NCI-H1105 treated with DMSO at 0.1 percent for 48 hours (cell line): ENCODE results near the gene OR1F1.
A peak's percentile ranks its signal among the peaks of the same experiment; 100 is the strongest.
"Not testable (repeated sequence)": the region's sequence is repeated elsewhere in the genome, so short reads cannot be mapped to it uniquely, and the experiment has no call there.

Experiments
- DNase-seq: peaks from one replicate; lab custom pipeline; 2025; lab: John Stamatoyannopoulos, UW

OR1F1 gene

GRCh38 chr16:3187798-3188674, at the start of gene OR1F1:
TSS of gene OR1F1 (plus strand) at chr16:3188204.
- DNase-seq: peak; percentile 51

GRCh38 chr16:3138342-3138741, 49.7 kb upstream of the OR1F1 start:
- no peak for DNase-seq

GRCh38 chr16:3138823-3139426, 49.1 kb upstream of the OR1F1 start:
- DNase-seq: no peak

GRCh38 chr16:3139561-3139960, 48.4 kb upstream of the OR1F1 start:
- not testable (repeated sequence) for DNase-seq

GRCh38 chr16:3140603-3141427, 47.2 kb upstream of the OR1F1 start:
- DNase-seq: no peak

GRCh38 chr16:3141781-3142311, 46.2 kb upstream of the OR1F1 start:
- no peak for DNase-seq

- DNase-seq: no peak
These were observed 45.7 kb upstream of the OR1F1 start for GRCh38 chr16:3142327-3142726.

- no peak for DNase-seq
These were observed 45.2 kb upstream of the OR1F1 start for GRCh38 chr16:3142770-3143169.

GRCh38 chr16:3143189-3143588, 44.8 kb upstream of the OR1F1 start:
- no peak for DNase-seq

- no peak for DNase-seq
These were observed 44.2 kb upstream of the OR1F1 start for GRCh38 chr16:3143598-3144320.

- no peak for DNase-seq
These were observed 43.6 kb upstream of the OR1F1 start for GRCh38 chr16:3144321-3144983.

GRCh38 chr16:3145151-3145550, 42.9 kb upstream of the OR1F1 start:
- no peak for DNase-seq

GRCh38 chr16:3145660-3146059, 42.3 kb upstream of the OR1F1 start:
- no peak for DNase-seq

- no peak for DNase-seq
These were observed 40.8 kb upstream of the OR1F1 start for GRCh38 chr16:3147046-3147756.

GRCh38 chr16:3147757-3148104, 40.3 kb upstream of the OR1F1 start:
- DNase-seq: no peak

- no peak for DNase-seq
These were observed 39.5 kb upstream of the OR1F1 start for GRCh38 chr16:3148256-3149192.

- no peak for DNase-seq
These were observed 38.8 kb upstream of the OR1F1 start for GRCh38 chr16:3149193-3149530.

GRCh38 chr16:3149630-3150345, 38.2 kb upstream of the OR1F1 start:
- DNase-seq: peak; percentile 21
